Peyer's patch (tissue), 4 donors: ENCODE measurements around the gene ABCC6.
"Not testable (repeated sequence)": the region's sequence is repeated elsewhere in the genome, so short reads cannot be mapped to it uniquely, and the experiment has no call there.

Experiments
- CTCF ChIP-seq, 6 experiments: fragments of 450-650 bp in 4 of 6; fragments of 200-600 bp in 2 of 6; sonication (generic) in 1 of 6; IDR thresholded peaks; one replicate each; pipeline ENCODE4 v1.5.1; 2017 to 2019; ENCODE audit warnings: antibody characterized with exemption in 6 of 6, mild to moderate bottlenecking in 3 of 6, moderate library complexity in 1 of 6
- POLR2A ChIP-seq, 2 donors: fragments of 450-650 bp; IDR thresholded peaks; one replicate each; pipeline ENCODE4 v1.5.1; 2017; ENCODE audit warnings: antibody characterized with exemption in 2 of 2, mild to moderate bottlenecking in 2 of 2, moderate library complexity in 2 of 2

GRCh38 chr16:16240667-16241066, 17.4 kb upstream of the ABCC6 start:
- not testable (repeated sequence) for TF ChIP-seq CTCF, POLR2A (IDR thresholded peaks at IDR 0.05)
